ENCODE results near the gene PSAP. TPM values are rescaled to one million over a fixed set of nuclear protein-coding genes. Genes with fewer than 3 reads are reported as not detected.

Gene PSAP
- total and polyA plus RNA-seq, 10 donors, result 363 to 1,826 (median 1,412) TPM

GRCh38 chr10:71818674-71819260 is 32.3 kb downstream of the PSAP start:
- WGBS, 5 donors, result 86 to 91% (median 89%) methylated on average over 13 to 14 of the region's 14 CpGs
- DNase-seq, result peak; percentile 47
- no peak for TF ChIP-seq POLR2A (IDR thresholded peaks at IDR 0.05)
- peak in 1 of 3 donors; percentile 19 for TF ChIP-seq POLR2AphosphoS5 (IDR thresholded peaks at IDR 0.05)
- no peak for TF ChIP-seq CTCF (IDR thresholded peaks at IDR 0.05 in 8 of 11, conservative IDR thresholded peaks at IDR 0.05 in 3 of 11)
- Histone ChIP-seq H3K27me3 (replicated peaks in 1 of 7) (no peaks in the 10 kb centered on the region), H3K27ac (peak overlapping the region; percentile 70 to 92 (median 86)), H3K4me1 (peaks cover 3 to 99% (median 65%) of the 10 kb centered on the region in 6 donors), H3K4me3 (peak overlapping the region in 1 of 8 donors; percentile 40), H3K9me3 (no peaks in the 10 kb centered on the region), H3K36me3 (peaks cover 15 to 100% (median 86%) of the 10 kb centered on the region in 6 donors)
- intact Hi-C loops (cut with DNase I; ENCODE audit: low total_unique reads), result loop anchor here (10.0 kb wide), 2 partner anchors 434 to 504 kb away; partner anchors contain the start of gene SLC29A3

GRCh38 chr10:71817831-71818655 is 33.0 kb downstream of the PSAP start:
- Histone ChIP-seq H3K36me3 (peaks cover 13 to 100% (median 79%) of the 10 kb centered on the region in 6 donors), H3K27me3 (replicated peaks in 1 of 7) (no peaks in the 10 kb centered on the region), H3K9me3 (no peaks in the 10 kb centered on the region), H3K4me3 (peak overlapping the region in 1 of 8 donors; percentile 40), H3K4me1 (peaks cover 3 to 99% (median 64%) of the 10 kb centered on the region in 6 donors), H3K27ac (peak overlapping the region; percentile 70 to 92 (median 86))
- WGBS, 5 donors, result 34 to 80% (median 51%) methylated on average over 9 of the region's 9 CpGs
- TF ChIP-seq POLR2A (IDR thresholded peaks at IDR 0.05) (no peak), POLR2AphosphoS5 (IDR thresholded peaks at IDR 0.05) (peak; percentile 88 to 89 (median 89)), CTCF (IDR thresholded peaks at IDR 0.05 in 8 of 11, conservative IDR thresholded peaks at IDR 0.05 in 3 of 11) (peak in 4 of 11 experiments; percentile 9 to 28 (median 15))
- DNase-seq, result peak; percentile 93
- intact Hi-C loops (cut with DNase I; ENCODE audit: low total_unique reads), result loop anchor here (10.0 kb wide), 2 partner anchors 433 to 503 kb away; partner anchors contain the start of gene SLC29A3

GRCh38 chr10:71816936-71817618 is 34.0 kb downstream of the PSAP start:
- Histone ChIP-seq H3K27ac (peak overlapping the region; percentile 40 to 92 (median 86)), H3K9me3 (no peaks in the 10 kb centered on the region), H3K4me1 (peaks cover 5 to 99% (median 68%) of the 10 kb centered on the region in 6 donors), H3K4me3 (peak overlapping the region in 1 of 8 donors; percentile 40), H3K27me3 (replicated peaks in 1 of 7) (no peaks in the 10 kb centered on the region), H3K36me3 (peaks cover 12 to 98% (median 71%) of the 10 kb centered on the region in 6 donors)
- intact Hi-C loops (cut with DNase I; ENCODE audit: low total_unique reads), result loop anchor here (10.0 kb wide), 2 partner anchors 432 to 502 kb away; partner anchors contain the start of gene SLC29A3
- DNase-seq, result peak; percentile 66
- TF ChIP-seq POLR2AphosphoS5 (IDR thresholded peaks at IDR 0.05), result peak in 1 of 3 donors; percentile 18
- TF ChIP-seq POLR2A (IDR thresholded peaks at IDR 0.05), result no peak
- WGBS, 5 donors, result 65 to 89% (median 77%) methylated on average over 7 to 8 of the region's 8 CpGs

- WGBS, 5 donors, result 86 to 92% (median 87%) methylated on average over 12 of the region's 12 CpGs
- intact Hi-C loops (cut with DNase I; ENCODE audit: low total_unique reads), result loop anchor here (10.0 kb wide), 2 partner anchors 432 to 502 kb away; partner anchors contain the start of gene SLC29A3
- Histone ChIP-seq H3K9me3 (no peaks in the 10 kb centered on the region), H3K36me3 (peaks cover 6 to 94% (median 65%) of the 10 kb centered on the region in 6 donors), H3K4me3 (no peak overlapping the region), H3K4me1 (peaks cover 6 to 99% (median 71%) of the 10 kb centered on the region in 6 donors), H3K27ac (peak overlapping the region in 7 of 8 donors; percentile 77 to 92 (median 86)), H3K27me3 (replicated peaks in 1 of 7) (no peaks in the 10 kb centered on the region)
- TF ChIP-seq POLR2A (IDR thresholded peaks at IDR 0.05) (no peak), POLR2AphosphoS5 (IDR thresholded peaks at IDR 0.05) (peak in 2 of 3 donors; percentile 39 to 72), CTCF (IDR thresholded peaks at IDR 0.05 in 8 of 11, conservative IDR thresholded peaks at IDR 0.05 in 3 of 11) (no peak)
- peak; percentile 58 for DNase-seq
Observed at GRCh38 chr10:71816421-71816851, 34.6 kb downstream of the PSAP start.

All from spleen (tissue), 11 donors.